Measurements from ENCODE around the gene ST3GAL3. TPM values are rescaled to one million over a fixed set of nuclear protein-coding genes. Genes with fewer than 3 reads are reported as not detected.

Gene ST3GAL3
- total RNA-seq, 2 donors from 2014 or later: 13.8 to 35.0 TPM

DNA sequence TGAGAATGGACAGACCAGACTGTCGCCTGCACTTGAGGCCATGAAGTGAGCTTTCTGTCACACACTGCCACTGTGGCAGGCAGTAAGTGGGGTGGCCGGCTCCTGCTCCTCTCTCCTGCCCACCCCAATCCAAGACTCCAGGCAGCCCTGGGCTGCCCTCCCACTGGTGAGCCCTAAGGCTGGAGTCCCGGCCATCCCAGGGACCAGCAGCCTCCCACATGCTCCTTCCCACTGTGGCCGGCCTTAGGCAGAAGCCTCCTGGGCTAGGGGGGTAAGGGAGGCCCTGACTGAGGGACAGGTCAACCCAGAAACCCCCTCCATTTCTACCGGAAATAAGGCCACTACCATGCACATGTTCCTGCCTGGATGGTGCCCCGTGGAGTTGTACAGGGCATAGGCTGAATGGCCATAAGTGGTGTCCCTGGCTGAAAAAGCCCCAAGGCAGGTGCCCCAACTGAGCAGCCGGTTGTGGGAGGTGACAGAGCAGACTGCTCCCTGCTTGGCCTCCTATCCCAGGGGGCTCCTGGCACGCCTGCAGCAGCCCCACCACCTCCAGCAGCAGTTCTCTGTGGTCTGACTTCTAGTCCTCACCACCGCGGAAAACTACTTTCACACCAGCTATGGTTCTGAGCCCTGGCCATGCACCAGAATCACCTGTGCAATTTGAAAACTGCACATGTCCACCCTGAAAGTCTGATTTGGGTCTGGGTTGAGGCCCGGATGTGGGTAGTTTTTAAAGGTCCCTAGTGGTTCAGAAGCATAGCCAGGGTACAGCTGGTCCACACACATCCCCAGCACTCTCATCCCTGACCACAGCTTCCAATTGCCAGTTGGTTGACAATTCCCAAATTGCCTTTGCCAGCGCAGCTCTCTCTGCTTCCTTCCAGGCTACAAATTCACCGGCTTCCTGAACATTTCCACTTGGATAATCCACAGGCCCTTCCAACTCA is 224.7 kb downstream of the ST3GAL3 start:
- Histone ChIP-seq H3K4me1 (replicated peaks) (no peaks in the 10 kb centered on the region), H3K9me3 (no peaks in the 10 kb centered on the region), H3K27me3 (replicated peaks; ENCODE audit: insufficient read depth) (no peaks in the 10 kb centered on the region), H3K4me3 (no peak overlapping the region), H3K36me3 (no peaks in the 10 kb centered on the region), H3K27ac (no peak overlapping the region)
- no peak for DNase-seq (ENCODE audit: low spot score)
- WGBS: 91% methylated on average over 13 of the region's 13 CpGs
- intact Hi-C loops (cut with DNase I): loop anchor here (5.0 kb wide), 1 partner anchor 405 kb away; no protein-coding TSS in a partner anchor
- TF ChIP-seq, protein P1, sequence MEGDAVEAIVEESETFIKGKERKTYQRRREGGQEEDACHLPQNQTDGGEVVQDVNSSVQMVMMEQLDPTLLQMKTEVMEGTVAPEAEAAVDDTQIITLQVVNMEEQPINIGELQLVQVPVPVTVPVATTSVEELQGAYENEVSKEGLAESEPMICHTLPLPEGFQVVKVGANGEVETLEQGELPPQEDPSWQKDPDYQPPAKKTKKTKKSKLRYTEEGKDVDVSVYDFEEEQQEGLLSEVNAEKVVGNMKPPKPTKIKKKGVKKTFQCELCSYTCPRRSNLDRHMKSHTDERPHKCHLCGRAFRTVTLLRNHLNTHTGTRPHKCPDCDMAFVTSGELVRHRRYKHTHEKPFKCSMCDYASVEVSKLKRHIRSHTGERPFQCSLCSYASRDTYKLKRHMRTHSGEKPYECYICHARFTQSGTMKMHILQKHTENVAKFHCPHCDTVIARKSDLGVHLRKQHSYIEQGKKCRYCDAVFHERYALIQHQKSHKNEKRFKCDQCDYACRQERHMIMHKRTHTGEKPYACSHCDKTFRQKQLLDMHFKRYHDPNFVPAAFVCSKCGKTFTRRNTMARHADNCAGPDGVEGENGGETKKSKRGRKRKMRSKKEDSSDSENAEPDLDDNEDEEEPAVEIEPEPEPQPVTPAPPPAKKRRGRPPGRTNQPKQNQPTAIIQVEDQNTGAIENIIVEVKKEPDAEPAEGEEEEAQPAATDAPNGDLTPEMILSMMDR (IDR thresholded peaks at IDR 0.05): no peak
- TF ChIP-seq POLR2AphosphoS5 (IDR thresholded peaks at IDR 0.05): no peak
- TF ChIP-seq POLR2A (IDR thresholded peaks at IDR 0.05): no peak

DNA sequence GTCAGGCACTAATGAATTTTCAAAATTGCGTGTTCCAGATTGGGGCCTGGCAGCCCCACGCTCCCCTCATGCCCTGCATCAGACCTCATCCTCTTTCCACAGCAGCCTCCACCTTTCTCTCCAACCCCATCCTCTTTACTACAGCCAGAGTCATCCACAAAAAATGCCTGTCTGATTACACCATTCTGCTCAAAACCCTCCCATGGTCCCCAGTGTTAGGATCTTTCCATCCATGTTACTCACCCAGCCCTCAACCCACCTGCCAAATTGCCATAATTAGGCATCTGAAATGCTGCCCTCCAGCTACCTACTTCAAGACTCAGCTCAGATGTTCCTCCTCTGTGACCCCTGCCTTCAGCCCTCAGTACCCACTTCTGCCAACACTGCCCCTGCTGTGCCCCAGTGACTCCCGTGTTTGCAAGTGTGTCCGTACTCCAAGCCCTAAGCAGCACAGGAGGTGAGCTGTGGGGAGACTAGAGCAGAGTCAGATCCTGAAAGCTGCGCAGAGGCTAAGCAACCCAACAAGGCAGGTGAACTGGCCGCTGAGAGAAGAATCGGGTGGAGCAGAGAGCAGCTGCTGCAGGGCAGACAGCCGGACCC is 225.6 kb downstream of the ST3GAL3 start:
- peak overlapping the region; percentile 75 for H3K27ac ChIP-seq
- no peak for DNase-seq (ENCODE audit: low spot score)
- intact Hi-C loops (cut with DNase I): loop anchor here (5.0 kb wide), 1 partner anchor 406 kb away; no protein-coding TSS in a partner anchor
- no peaks in the 10 kb centered on the region for H3K36me3 ChIP-seq
- TF ChIP-seq POLR2AphosphoS5 (IDR thresholded peaks at IDR 0.05) (no peak), POLR2A (IDR thresholded peaks at IDR 0.05) (no peak)
- TF ChIP-seq, protein P1 (IDR thresholded peaks at IDR 0.05): no peak
- H3K27me3 ChIP-seq (replicated peaks; ENCODE audit: insufficient read depth): no peaks in the 10 kb centered on the region
- H3K4me3 ChIP-seq: peak overlapping the region; percentile 38 to 45
- H3K4me1 ChIP-seq (replicated peaks): no peaks in the 10 kb centered on the region
- no peaks in the 10 kb centered on the region for H3K9me3 ChIP-seq
- 27% methylated on average over 8 of the region's 8 CpGs for WGBS

DNA sequence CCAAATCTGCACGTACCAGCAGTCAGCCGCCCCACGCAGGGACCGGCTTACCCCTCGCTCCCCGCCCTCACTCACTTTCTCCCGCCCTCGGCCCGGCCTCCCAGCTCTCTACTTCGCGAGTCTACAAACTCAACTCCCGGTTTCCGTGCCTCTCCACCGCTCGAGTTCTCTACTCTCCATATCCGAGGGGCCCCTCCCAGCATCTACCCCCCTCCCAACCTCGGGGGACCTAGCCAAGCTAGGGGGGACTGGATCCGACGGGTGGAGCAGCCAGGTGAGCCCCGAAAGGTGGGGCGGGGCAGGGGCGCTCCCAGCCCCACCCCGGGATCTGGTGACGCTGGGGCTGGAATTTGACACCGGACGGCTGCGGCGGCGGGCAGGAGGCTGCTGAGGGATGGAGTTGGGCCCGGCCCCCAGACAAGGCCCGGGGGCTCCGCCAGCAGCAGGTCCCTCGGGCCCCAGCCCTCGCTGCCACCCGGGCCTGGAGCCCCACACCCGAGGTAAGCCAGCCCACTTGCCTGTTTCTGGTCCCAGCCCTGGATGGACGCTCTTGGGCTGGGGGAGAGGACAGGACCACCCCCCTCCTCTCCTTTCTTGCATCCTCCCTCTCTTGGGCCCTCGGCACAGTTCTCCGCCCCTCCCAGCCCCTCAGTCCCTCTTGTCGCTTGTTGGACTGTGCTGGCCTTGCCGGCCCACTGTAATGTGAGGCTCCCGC is 226.2 kb downstream of the ST3GAL3 start, which contains the start of gene ARTN:
Gene ARTN (plus strand): TSS at position 416 of the 715 bp plus-strand sequence. CDS start 1,856 bp downstream, outside the sequence.
- Histone ChIP-seq H3K9me3 (no peaks in the 10 kb centered on the region), H3K4me3 (peak within 1 kb of the TSS; percentile 38 to 45), H3K36me3 (no peaks in the 10 kb centered on the region), H3K27ac (peak within 1 kb of the TSS; percentile 75), H3K4me1 (replicated peaks) (no peaks in the 10 kb centered on the region), H3K27me3 (replicated peaks; ENCODE audit: insufficient read depth) (no peaks in the 10 kb centered on the region)
- TF ChIP-seq POLR2AphosphoS5 (IDR thresholded peaks at IDR 0.05) (peak; percentile 47), POLR2A (IDR thresholded peaks at IDR 0.05) (peak; percentile 13)
- TF ChIP-seq, protein P1 (IDR thresholded peaks at IDR 0.05): peak in 1 of 4 experiments; percentile 4
- DNase-seq (ENCODE audit: low spot score): peak; percentile 59
- intact Hi-C loops (cut with DNase I): loop anchor here (1.0 to 5.0 kb wide), 2 partner anchors 170 to 406 kb away; no protein-coding TSS in a partner anchor
- WGBS: 3% methylated on average over 39 of the region's 42 CpGs

DNA sequence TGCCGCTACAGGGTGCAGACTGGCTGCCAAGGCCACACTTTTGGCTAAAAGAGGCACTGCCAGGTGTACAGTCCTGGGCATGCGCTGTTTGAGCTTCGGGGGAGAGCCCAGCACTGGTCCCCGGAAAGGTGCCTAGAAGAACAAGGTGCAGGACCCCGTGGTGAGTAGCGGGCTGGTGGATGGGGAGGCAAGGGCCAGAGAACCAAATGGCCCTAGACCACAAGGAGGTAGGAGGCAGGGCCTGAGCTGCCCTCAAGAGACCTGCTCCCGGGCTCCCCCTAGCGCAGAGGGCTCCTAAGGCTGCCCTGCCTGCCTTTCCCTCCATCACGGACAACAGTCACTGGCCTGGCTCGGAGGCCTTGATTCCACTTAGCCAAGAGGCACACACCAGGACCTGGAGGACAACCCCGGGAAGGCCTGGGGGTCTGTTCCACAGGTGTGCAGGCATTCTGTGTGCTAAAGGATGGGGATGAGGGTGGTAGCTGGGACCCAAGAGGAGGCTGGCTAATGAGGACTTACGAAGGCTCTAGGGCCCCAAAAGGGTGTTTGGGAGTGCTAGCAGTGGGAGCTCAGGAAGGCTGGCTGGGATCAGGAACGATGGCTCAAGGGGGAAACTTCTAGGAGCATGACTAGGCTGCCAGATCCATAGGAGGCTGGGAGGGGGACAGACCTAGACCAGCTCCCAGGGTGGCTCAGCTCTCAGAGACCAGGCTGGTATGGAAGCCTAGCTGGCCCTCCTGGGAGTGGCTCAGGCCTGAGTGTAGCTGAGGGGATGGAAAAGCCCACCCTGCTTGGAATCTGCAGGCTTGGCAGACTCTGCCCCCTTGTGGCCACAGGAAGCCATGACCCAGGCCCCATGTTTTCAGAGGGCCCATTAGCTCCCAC is 227.0 kb downstream of the ST3GAL3 start:
- Histone ChIP-seq H3K4me3 (peak overlapping the region; percentile 38 to 45), H3K27ac (peak overlapping the region; percentile 75), H3K36me3 (no peaks in the 10 kb centered on the region), H3K9me3 (no peaks in the 10 kb centered on the region), H3K27me3 (replicated peaks; ENCODE audit: insufficient read depth) (no peaks in the 10 kb centered on the region), H3K4me1 (replicated peaks) (no peaks in the 10 kb centered on the region)
- intact Hi-C loops (cut with DNase I): loop anchor here (1.0 to 5.0 kb wide), 2 partner anchors 171 to 407 kb away; no protein-coding TSS in a partner anchor
- 24% methylated on average over 13 of the region's 13 CpGs for WGBS
- DNase-seq (ENCODE audit: low spot score): no peak
- no peak for TF ChIP-seq POLR2A (IDR thresholded peaks at IDR 0.05)
- TF ChIP-seq, protein P1 (IDR thresholded peaks at IDR 0.05): peak; percentile 84 to 93 (median 90)

All from prostate gland (tissue), 2 donors.